ENCODE results near the gene KIF2B. TPM values are rescaled to one million over a fixed set of nuclear protein-coding genes. Genes with fewer than 3 reads are reported as not detected.

The KIF2B gene
- not detected in 2 replicates for total RNA-seq

DNA sequence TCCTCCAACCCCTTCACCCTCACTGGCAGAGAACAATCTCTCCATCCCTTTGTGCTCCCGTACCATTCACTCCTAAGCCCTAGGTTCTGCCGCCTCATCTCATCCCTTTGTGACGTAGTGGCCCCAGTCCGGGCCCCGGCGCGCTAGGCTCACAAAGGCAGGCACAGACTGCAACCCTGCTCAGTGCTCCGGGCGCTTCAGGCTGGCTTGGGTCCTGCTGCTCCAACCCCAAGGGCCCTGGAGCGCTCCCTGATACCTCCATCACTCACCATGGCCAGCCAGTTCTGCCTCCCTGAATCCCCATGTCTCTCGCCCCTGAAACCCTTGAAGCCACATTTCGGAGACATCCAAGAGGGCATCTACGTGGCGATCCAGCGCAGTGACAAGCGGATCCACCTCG lies at the start of gene KIF2B:
Gene KIF2B (plus strand): TSS at position 164 of the 400 bp plus-strand sequence. CDS start 107 bp downstream, at position 271.

